Measurements from ENCODE around the gene CHN1. TPM values are rescaled to one million over a fixed set of nuclear protein-coding genes. Genes with fewer than 3 reads are reported as not detected.

The CHN1 gene
- total RNA-seq, 1 donor from 2014 or later, result 16.8 TPM

GRCh38 chr2:174805803-174806202 is 199.4 kb downstream of the CHN1 start:
- Histone ChIP-seq H3K4me3 (no peak overlapping the region), H3K4me1 (no peaks in the 10 kb centered on the region), H3K36me3 (peaks cover 2% of the 10 kb centered on the region), H3K27ac (no peak overlapping the region), H3K9me3 (no peaks in the 10 kb centered on the region), H3K27me3 (ENCODE audit: low read depth) (no peaks in the 10 kb centered on the region)
- no peak for TF ChIP-seq CTCF (IDR thresholded peaks at IDR 0.05)
- no peak for DNase-seq
- intact Hi-C loops (cut with DNase I), result no loop called here
- no peak for ATAC-seq

GRCh38 chr2:174802459-174802858 is 202.7 kb downstream of the CHN1 start:
- peaks cover 7% of the 10 kb centered on the region for H3K36me3 ChIP-seq
- intact Hi-C loops (cut with DNase I), result no loop called here
- ATAC-seq (no peak), DNase-seq (no peak)
- TF ChIP-seq CTCF (IDR thresholded peaks at IDR 0.05), result no peak
- H3K4me1 ChIP-seq, result no peaks in the 10 kb centered on the region
- H3K9me3 ChIP-seq, result no peaks in the 10 kb centered on the region
- H3K27me3 ChIP-seq (ENCODE audit: low read depth), result no peaks in the 10 kb centered on the region
- H3K4me3 ChIP-seq, result no peak overlapping the region
- H3K27ac ChIP-seq, result no peak overlapping the region

GRCh38 chr2:174800436-174801205 is 204.6 kb downstream of the CHN1 start:
- no peak overlapping the region for H3K4me3 ChIP-seq
- intact Hi-C loops (cut with DNase I), result no loop called here
- ATAC-seq (no peak), DNase-seq (no peak)
- H3K27me3 ChIP-seq (ENCODE audit: low read depth), result no peaks in the 10 kb centered on the region
- no peak overlapping the region for H3K27ac ChIP-seq
- H3K4me1 ChIP-seq, result no peaks in the 10 kb centered on the region
- no peaks in the 10 kb centered on the region for H3K9me3 ChIP-seq
- peaks cover 7% of the 10 kb centered on the region for H3K36me3 ChIP-seq
- no peak for TF ChIP-seq CTCF (IDR thresholded peaks at IDR 0.05)

- no peaks in the 10 kb centered on the region for H3K9me3 ChIP-seq
- no peak overlapping the region for H3K4me3 ChIP-seq
- no peak for TF ChIP-seq CTCF (IDR thresholded peaks at IDR 0.05)
- DNase-seq (no peak), ATAC-seq (no peak)
- no peak overlapping the region for H3K27ac ChIP-seq
- H3K4me1 ChIP-seq, result no peaks in the 10 kb centered on the region
- peaks cover 7% of the 10 kb centered on the region for H3K36me3 ChIP-seq
- H3K27me3 ChIP-seq (ENCODE audit: low read depth), result no peaks in the 10 kb centered on the region
- intact Hi-C loops (cut with DNase I), result no loop called here
These were observed 206.4 kb downstream of the CHN1 start for GRCh38 chr2:174798801-174799200.

GRCh38 chr2:174797781-174798276 is 207.4 kb downstream of the CHN1 start:
- DNase-seq (no peak), ATAC-seq (no peak)
- Histone ChIP-seq H3K27me3 (ENCODE audit: low read depth) (no peaks in the 10 kb centered on the region), H3K4me1 (no peaks in the 10 kb centered on the region), H3K27ac (no peak overlapping the region), H3K9me3 (no peaks in the 10 kb centered on the region), H3K4me3 (no peak overlapping the region), H3K36me3 (peaks cover 7% of the 10 kb centered on the region)
- intact Hi-C loops (cut with DNase I), result no loop called here
- no peak for TF ChIP-seq CTCF (IDR thresholded peaks at IDR 0.05)
